HG03025 (cell line): ENCODE measurements around the gene ZNF148.
"Not testable (repeated sequence)": the region's sequence is repeated elsewhere in the genome, so short reads cannot be mapped to it uniquely, and the experiment has no call there.

Experiments
- ATAC-seq: cut with Tn5 transposase; IDR thresholded peaks from one replicate; pipeline ENCODE4 v1.9.1; 2021; ENCODE audit warnings: mild to moderate bottlenecking, moderate library complexity; ENCODE audit not compliant: unreplicated experiment, low FRiP score

Gene ZNF148

GRCh38 chr3:125375950-125376679, 990 bp upstream of the ZNF148 start:
- ATAC-seq = no peak

GRCh38 chr3:125374501-125374995, 577 bp downstream of the ZNF148 start:
- peak; percentile 22 for ATAC-seq

- no peak for ATAC-seq
These were observed 7.5 kb downstream of the ZNF148 start for GRCh38 chr3:125367403-125368230.

GRCh38 chr3:125366132-125366531, 9.0 kb downstream of the ZNF148 start:
- no peak for ATAC-seq

GRCh38 chr3:125359700-125360099, 15.4 kb downstream of the ZNF148 start:
- no peak for ATAC-seq

- no peak for ATAC-seq
These were observed 16.2 kb downstream of the ZNF148 start for GRCh38 chr3:125358923-125359322.

GRCh38 chr3:125357837-125358236, 17.3 kb downstream of the ZNF148 start:
- no peak for ATAC-seq

GRCh38 chr3:125357032-125357658, 18.0 kb downstream of the ZNF148 start:
- ATAC-seq = peak; percentile 53

- no peak for ATAC-seq
These were observed 18.7 kb downstream of the ZNF148 start for GRCh38 chr3:125356140-125357026.

GRCh38 chr3:125353659-125354058, 21.5 kb downstream of the ZNF148 start:
- ATAC-seq = no peak

- ATAC-seq = no peak
These were observed 22.0 kb downstream of the ZNF148 start for GRCh38 chr3:125353128-125353527.

- no peak for ATAC-seq
These were observed 23.2 kb downstream of the ZNF148 start for GRCh38 chr3:125351814-125352456.

GRCh38 chr3:125351152-125351551, 24.0 kb downstream of the ZNF148 start:
- ATAC-seq = no peak

GRCh38 chr3:125350597-125350996, 24.5 kb downstream of the ZNF148 start:
- no peak for ATAC-seq

GRCh38 chr3:125349556-125350165, 25.5 kb downstream of the ZNF148 start:
- no peak for ATAC-seq

GRCh38 chr3:125349055-125349454, 26.1 kb downstream of the ZNF148 start:
- ATAC-seq = no peak

GRCh38 chr3:125343367-125343766, 31.8 kb downstream of the ZNF148 start:
- not testable (repeated sequence) for ATAC-seq

GRCh38 chr3:125340121-125340520, 35.0 kb downstream of the ZNF148 start:
- ATAC-seq = no peak

- ATAC-seq = no peak
These were observed 37.6 kb downstream of the ZNF148 start for GRCh38 chr3:125337506-125337905.
